Glomerular endothelial cell (primary cell): Measurements from ENCODE around the gene MSRB3. TPM values are rescaled to one million over a fixed set of nuclear protein-coding genes. Genes with fewer than 3 reads are reported as not detected.

Experiments
- DNase-seq: peaks from one replicate; pipeline ENCODE4 v3.0.0-alpha.2; 2011; ENCODE audit warnings: low read depth, low spot score; ENCODE audit errors: extremely low read depth
- total RNA-seq: library from RNA; depleted of rRNA; stranded (reverse); fragments of >200 nt; gene quantifications from 2 replicates; pipeline ENCODE4 v1.2.3, GENCODE V29; 2015

Gene MSRB3
- total RNA-seq, 1 donor from 2014 or later: 35.3 TPM

GRCh38 chr12:65384240-65384639 lies 105.8 kb downstream of the MSRB3 start:
- DNase-seq: no peak

- no peak for DNase-seq
Measured at GRCh38 chr12:65387396-65387795, 108.9 kb downstream of the MSRB3 start.

DNA sequence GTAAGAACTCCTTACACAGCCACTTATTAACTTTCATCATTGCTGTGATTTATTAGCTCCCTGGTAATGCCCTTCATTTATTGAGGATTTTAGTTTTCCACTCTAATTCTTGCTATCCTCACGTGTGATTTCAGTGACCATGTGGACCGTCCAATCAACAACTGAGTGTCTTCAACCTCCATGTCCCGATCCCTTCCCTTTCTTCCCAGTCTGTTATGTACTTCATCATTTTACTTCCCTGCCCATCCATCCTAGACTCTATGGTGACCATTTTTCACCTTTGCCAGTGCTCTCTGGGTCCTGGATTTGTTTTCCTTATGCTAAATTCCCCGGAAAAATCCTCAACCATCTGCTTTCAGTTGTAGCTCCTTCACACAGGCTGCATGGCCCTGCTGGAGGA lies 111.0 kb downstream of the MSRB3 start:
- DNase-seq: no peak

DNA sequence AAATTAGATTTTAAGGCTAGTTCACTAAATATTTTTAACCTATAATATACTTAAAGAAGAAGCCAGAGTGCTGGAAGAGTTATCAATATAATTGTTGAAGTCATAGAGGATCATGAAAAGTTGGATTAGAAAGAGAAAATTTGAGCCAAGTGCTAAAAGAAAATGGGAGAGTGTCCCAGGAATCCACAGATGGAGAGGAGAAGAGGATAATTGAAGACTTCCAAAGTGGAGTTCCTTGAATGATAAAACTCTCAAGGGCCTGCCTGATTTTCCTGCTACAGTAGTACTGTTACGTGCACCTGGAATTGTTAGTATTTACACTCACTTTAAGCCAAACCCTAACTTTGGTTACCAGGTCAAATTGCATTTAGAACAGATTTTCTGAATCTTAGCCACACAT lies 113.2 kb downstream of the MSRB3 start:
- no peak for DNase-seq

GRCh38 chr12:65392491-65392890 lies 114.0 kb downstream of the MSRB3 start:
- no peak for DNase-seq

GRCh38 chr12:65403188-65403587 lies 124.7 kb downstream of the MSRB3 start:
- no peak for DNase-seq

DNA sequence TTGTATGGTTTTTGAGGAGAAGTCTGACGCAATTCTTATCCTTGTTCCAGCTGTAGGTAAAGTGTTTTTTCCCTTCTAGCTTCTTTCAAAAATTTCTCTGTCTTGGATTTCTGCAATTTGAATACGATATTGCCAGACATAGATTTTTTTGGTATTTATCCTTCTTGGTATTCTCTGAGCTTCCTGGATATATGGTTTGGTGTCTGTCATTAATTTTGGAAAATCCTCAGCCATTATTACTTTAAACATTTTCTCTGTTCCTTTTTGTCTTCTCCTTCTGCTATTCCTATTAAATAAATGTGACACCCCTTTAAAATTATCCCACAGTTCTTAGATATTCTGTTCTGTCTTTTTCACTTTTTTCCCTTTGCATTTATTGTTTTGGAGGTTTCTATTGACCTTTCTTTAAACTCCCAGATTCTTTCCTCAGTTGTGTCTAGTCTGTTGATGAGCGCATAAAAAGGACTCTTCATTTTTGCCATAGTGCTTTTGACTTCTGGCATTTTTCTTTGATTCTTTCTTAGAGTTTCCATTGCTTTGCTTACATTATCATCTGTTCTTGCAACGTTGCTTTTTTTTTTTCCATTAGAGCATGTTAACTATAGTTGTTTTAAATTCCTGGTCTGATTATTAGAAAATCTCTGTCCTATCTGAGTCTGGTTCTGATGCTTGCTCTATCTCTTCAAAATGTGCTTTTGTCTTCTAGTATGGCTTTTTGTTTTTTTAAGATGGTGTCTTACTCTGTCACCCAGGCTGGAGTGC lies 129.1 kb downstream of the MSRB3 start:
- no peak for DNase-seq

DNA sequence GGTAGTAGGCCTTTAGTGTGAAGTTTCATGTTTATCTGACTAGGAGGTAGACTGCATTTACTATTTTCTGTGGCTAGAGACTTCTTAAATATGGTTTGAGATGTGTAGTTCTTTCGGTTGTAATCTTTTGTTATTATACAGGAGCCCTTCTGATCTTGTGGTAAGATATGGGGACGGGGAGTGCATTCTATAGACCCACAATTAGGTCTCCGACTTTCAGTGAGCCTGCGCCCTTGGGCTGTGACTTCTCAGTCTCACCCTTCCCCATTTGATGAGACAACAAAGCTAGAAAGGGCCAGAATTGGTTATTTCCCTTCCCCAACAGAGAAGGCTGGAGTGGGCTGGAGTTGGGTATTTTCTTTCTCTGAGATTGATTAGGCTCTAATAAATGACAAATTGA lies 130.0 kb downstream of the MSRB3 start:
- DNase-seq: no peak

DNA sequence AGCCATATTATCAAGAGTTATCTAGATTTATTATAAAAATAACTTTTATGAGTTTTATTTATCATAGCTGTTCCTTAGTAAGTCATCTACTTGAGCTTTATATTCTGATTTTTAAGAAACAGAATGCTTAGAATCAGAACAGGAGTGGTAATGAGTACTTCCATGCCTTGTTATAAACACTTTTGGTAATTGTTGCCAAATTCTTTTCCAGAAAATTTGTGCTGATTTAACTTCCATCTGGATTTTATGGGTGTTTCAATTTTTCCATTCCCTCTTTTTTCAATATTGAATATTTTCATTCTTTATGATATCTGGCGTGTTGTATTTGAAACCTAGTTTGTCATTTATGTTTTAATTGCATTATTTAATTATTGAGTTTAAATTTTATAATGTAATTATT lies 131.2 kb downstream of the MSRB3 start:
- DNase-seq: no peak

GRCh38 chr12:65411171-65411570 lies 132.7 kb downstream of the MSRB3 start:
- DNase-seq: no peak

- DNase-seq: no peak
Measured at GRCh38 chr12:65414526-65414925, 136.0 kb downstream of the MSRB3 start.

DNA sequence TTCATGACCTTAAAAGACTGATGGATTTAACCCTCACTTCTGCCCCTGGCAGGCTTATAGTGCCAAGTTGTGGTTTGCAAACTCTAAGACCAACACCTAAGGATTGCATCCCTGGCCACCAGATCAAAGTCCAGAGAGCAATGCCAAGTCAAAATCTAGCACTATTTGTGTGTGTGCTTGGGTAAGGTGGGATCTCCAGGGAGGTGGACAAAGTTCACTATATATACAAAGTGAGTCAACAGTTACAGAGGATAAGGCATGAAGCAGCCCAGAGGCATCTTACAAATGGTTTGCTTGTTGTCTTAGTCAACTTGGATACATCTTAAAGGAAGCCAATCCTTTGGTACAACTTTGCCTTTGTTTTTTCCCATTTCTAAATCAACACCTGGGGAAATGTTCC lies 137.3 kb downstream of the MSRB3 start:
- DNase-seq: no peak

- DNase-seq: no peak
Measured at GRCh38 chr12:65419284-65420072, 141.0 kb downstream of the MSRB3 start.

DNA sequence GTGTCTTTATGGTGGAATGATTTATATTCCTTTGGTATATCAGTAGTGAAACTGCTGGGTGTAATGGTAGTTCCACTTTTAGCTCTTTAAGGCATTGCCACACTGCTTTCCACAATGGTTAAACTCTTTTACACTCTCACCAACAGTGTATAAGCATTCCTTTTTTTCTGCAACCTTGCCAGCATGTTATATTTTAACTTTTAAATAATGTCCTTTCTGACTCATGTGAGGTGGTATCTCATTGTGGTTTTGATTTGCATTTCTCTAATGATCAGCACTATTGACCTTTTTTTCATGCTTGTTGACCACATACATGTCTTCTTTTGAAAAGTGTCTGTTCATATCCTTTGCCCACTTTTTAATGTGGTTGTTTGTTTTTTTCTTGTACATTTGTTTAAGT lies 142.5 kb downstream of the MSRB3 start:
- no peak for DNase-seq

GRCh38 chr12:65427646-65428045 lies 149.2 kb downstream of the MSRB3 start:
- no peak for DNase-seq

GRCh38 chr12:65430006-65430405 lies 151.5 kb downstream of the MSRB3 start:
- DNase-seq: no peak

GRCh38 chr12:65430571-65431306 lies 152.3 kb downstream of the MSRB3 start:
- peak; percentile 70 for DNase-seq

DNA sequence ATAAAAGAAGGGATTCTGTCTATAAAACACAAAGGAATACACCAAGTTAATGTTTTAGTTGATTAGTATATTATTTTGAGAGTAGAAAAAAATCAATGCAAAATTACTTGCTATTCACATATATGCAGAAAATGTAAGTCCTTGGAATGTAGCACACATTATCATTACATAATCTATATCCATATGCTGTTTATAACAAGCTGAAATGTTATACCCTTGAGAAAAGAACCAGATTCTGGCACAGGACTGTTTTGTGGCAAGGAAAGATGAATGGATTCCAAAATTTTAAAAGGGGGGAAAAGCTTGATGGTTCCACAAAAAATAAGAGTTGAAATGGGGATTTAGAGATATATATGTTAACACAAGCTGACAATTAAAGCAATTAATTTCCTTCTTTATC lies 153.6 kb downstream of the MSRB3 start:
- no peak for DNase-seq

- no peak for DNase-seq
Measured at GRCh38 chr12:65432651-65433050, 154.2 kb downstream of the MSRB3 start.

DNA sequence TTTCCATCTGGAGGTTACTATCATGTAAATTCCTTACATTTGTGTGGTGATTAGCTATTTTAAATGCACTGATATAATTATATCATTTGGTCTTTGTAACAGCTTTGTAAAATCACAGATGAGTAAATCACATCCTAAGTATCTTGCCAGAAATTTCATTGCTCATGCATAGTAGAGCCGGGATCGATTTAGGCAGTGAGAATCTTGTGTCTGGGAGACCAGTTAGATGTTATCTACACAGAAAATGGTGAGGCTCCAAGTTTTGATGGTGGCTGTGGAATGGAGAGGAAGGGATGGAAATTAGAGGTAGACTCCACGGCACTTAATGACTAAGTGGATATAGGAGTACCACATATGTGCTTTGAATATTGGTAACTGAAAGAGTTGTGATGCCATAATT lies 156.3 kb downstream of the MSRB3 start:
- no peak for DNase-seq

DNA sequence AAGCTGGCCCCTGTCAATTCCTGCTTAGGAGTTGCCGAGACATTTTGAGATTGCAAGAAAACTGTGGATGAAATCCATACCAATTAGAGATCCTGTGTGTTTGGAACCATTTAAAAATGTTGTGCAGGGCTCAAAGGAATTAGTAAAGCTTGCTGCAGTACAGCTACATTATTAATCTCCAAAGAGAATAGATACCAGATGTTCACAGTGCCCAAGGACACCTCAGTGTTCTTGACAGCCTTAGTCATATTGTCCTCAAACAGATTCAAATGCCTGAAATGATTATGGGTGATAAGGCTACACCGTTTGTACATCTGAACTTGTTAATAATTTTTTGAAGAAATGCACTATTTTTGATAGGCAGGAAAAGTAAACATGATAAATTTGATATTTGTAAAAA lies 164.6 kb downstream of the MSRB3 start:
- DNase-seq: no peak

GRCh38 chr12:65444996-65445395 lies 166.5 kb downstream of the MSRB3 start:
- no peak for DNase-seq
